GM12865 (cell line): ENCODE data around the gene NR1H4.
"Not testable (repeated sequence)": the region's sequence is repeated elsewhere in the genome, so short reads cannot be mapped to it uniquely, and the experiment has no call there.

Source experiments
- DNase-seq: peaks from one replicate; pipeline ENCODE4 v3.0.0; 2010; ENCODE audit warnings: low read depth
- H3K4me3 ChIP-seq: 2 replicates; pipeline ENCODE4 v1.5.1; 2011; ENCODE audit warnings: mild to moderate bottlenecking, low read depth, low read length, control low read depth
- CTCF ChIP-seq: IDR thresholded peaks from 2 replicates; pipeline ENCODE4 v1.5.1; 2011; ENCODE audit warnings: low read length, control low read depth, low read depth, inconsistent platforms; ENCODE audit not compliant: insufficient read depth; ENCODE audit errors: missing control alignments

The NR1H4 gene

GRCh38 chr12:100493396-100494012 lies 19.8 kb downstream of the NR1H4 start:
- DNase-seq, result no peak
- H3K4me3 ChIP-seq, result no peak overlapping the region
- no peak for TF ChIP-seq CTCF

GRCh38 chr12:100494026-100494425 lies 20.4 kb downstream of the NR1H4 start:
- no peak for TF ChIP-seq CTCF
- DNase-seq, result no peak
- H3K4me3 ChIP-seq, result no peak overlapping the region

- no peak for DNase-seq
- no peak overlapping the region for H3K4me3 ChIP-seq
These were observed 20.9 kb downstream of the NR1H4 start for GRCh38 chr12:100494538-100494937.

GRCh38 chr12:100497105-100497795 lies 23.6 kb downstream of the NR1H4 start:
- DNase-seq, result no peak
- no peak overlapping the region for H3K4me3 ChIP-seq
- no peak for TF ChIP-seq CTCF

More at GRCh38 chr12:100494538-100494937, 20.9 kb downstream of the NR1H4 start:
- TF ChIP-seq CTCF, result no peak

- no peak overlapping the region for H3K4me3 ChIP-seq
- no peak for DNase-seq
- no peak for TF ChIP-seq CTCF
These were observed 24.5 kb downstream of the NR1H4 start for GRCh38 chr12:100498141-100498540.

GRCh38 chr12:100499416-100499815 lies 25.8 kb downstream of the NR1H4 start:
- DNase-seq, result no peak
- no peak for TF ChIP-seq CTCF

GRCh38 chr12:100502718-100503117 lies 29.1 kb downstream of the NR1H4 start:
- not testable (repeated sequence) for H3K4me3 ChIP-seq, DNase-seq

More at GRCh38 chr12:100499416-100499815, 25.8 kb downstream of the NR1H4 start:
- no peak overlapping the region for H3K4me3 ChIP-seq
